Left ventricle myocardium inferior (tissue), 1 donor: Measurements from ENCODE around the gene ODC1. TPM values are rescaled to one million over a fixed set of nuclear protein-coding genes. Genes with fewer than 3 reads are reported as not detected.

Experiments
- DNase-seq: peaks from one replicate; pipeline ENCODE4 v3.0.0-alpha.2; 2020
- H3K27ac ChIP-seq: fragments of 200-600 bp; replicated peaks from 2 replicates; pipeline ENCODE4 v1.8.0; 2021
- H3K27me3 ChIP-seq: fragments of 200-600 bp; 2 replicates; pipeline ENCODE4 v1.8.0; 2021; ENCODE audit warnings: low read depth
- H3K36me3 ChIP-seq: fragments of 200-600 bp; 2 replicates; pipeline ENCODE4 v1.8.0; 2021
- H3K4me1 ChIP-seq: fragments of 200-600 bp; 2 replicates; pipeline ENCODE4 v1.8.0; 2021
- H3K4me3 ChIP-seq: fragments of 200-600 bp; 2 replicates; pipeline ENCODE4 v1.8.0; 2021; ENCODE audit warnings: mild to moderate bottlenecking, moderate library complexity
- H3K9me3 ChIP-seq: fragments of 200-600 bp; replicated peaks from 2 replicates; pipeline ENCODE4 v1.8.0; 2021
- intact Hi-C: fragments of 100-400 bp; cut with micrococcal nuclease; formaldehyde crosslinking; loops from one replicate; pipeline ENCODE4 v1.11.0; 2022
- total RNA-seq: library from RNA; stranded (reverse); fragmentation: NEBNext Ultra II Directional; extraction: Animal tissue kit (Norgen Biotek cat#: 25700); gene quantifications from one replicate; pipeline ENCODE4 v1.2.1, GENCODE V29; 2021
- TF ChIP-seq, protein P1 (sequence below): fragments of 200-600 bp; IDR thresholded peaks from 2 replicates; pipeline ENCODE4 v1.8.0; 2021; ENCODE audit warnings: antibody characterized with exemption, mild to moderate bottlenecking, borderline replicate concordance
- donor health status: DM: no; HTN: yes; CAD: no; lungs with severe emphysema.

Gene ODC1
- total RNA-seq, 1 donor from 2014 or later: 41.7 TPM

DNA sequence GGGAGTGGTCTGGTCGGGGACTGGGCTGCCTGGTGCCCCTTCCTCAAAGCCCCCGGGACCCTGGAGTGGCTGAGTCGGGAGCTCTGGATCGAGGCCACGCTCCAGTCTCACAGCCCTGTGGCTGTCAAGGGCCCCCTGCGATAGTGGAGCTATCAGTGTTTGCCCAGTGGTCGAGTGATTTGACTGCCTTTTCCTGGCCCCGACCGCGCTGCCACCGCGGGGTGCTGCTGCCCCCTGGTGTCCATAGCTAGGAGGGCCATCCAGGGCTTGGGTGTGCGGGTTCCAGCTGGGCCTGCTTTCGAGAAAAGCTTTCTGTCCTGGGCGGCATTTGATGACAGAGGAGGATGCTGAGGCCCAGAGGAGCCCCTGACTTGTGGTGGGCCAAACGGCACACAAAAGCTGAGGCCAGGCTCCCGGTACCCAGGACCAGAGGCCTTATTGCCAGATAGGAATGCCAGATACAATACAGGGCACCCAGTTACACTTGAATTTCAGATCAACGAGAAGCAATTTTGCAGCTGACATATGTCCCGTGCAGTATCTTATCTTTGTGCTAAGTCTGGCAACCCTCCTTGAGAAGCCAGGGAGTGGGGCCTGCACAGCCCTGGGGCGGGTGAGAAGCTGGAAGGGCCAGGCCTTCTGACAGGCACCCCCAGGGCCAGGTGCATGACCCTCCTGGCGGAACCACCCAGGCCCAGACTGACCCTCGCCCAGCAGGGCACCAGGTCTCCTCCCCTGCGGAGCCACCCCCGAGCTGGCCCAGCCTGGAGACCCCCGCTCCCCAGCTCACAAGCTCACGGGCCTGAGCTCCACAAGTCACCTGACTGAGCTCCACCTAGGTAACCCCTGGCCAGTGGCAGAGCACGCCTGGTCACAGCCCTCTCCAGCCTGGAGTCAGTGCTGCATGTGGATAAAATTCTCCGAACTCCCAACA lies 13.0 kb downstream of the ODC1 start:
- no peaks in the 10 kb centered on the region for H3K9me3 ChIP-seq
- peaks cover 18% of the 10 kb centered on the region for H3K4me1 ChIP-seq
- DNase-seq: peak; percentile 62
- H3K27me3 ChIP-seq: peaks cover 23% of the 10 kb centered on the region
- intact Hi-C loops: loop anchor here (5.0 kb wide), 1 partner anchor 308 kb away; no protein-coding TSS in a partner anchor
- no peak overlapping the region for H3K4me3 ChIP-seq
- H3K27ac ChIP-seq: no peak overlapping the region
- H3K36me3 ChIP-seq: peaks cover 5% of the 10 kb centered on the region
- TF ChIP-seq, protein P1, sequence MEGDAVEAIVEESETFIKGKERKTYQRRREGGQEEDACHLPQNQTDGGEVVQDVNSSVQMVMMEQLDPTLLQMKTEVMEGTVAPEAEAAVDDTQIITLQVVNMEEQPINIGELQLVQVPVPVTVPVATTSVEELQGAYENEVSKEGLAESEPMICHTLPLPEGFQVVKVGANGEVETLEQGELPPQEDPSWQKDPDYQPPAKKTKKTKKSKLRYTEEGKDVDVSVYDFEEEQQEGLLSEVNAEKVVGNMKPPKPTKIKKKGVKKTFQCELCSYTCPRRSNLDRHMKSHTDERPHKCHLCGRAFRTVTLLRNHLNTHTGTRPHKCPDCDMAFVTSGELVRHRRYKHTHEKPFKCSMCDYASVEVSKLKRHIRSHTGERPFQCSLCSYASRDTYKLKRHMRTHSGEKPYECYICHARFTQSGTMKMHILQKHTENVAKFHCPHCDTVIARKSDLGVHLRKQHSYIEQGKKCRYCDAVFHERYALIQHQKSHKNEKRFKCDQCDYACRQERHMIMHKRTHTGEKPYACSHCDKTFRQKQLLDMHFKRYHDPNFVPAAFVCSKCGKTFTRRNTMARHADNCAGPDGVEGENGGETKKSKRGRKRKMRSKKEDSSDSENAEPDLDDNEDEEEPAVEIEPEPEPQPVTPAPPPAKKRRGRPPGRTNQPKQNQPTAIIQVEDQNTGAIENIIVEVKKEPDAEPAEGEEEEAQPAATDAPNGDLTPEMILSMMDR: peak; percentile 97

DNA sequence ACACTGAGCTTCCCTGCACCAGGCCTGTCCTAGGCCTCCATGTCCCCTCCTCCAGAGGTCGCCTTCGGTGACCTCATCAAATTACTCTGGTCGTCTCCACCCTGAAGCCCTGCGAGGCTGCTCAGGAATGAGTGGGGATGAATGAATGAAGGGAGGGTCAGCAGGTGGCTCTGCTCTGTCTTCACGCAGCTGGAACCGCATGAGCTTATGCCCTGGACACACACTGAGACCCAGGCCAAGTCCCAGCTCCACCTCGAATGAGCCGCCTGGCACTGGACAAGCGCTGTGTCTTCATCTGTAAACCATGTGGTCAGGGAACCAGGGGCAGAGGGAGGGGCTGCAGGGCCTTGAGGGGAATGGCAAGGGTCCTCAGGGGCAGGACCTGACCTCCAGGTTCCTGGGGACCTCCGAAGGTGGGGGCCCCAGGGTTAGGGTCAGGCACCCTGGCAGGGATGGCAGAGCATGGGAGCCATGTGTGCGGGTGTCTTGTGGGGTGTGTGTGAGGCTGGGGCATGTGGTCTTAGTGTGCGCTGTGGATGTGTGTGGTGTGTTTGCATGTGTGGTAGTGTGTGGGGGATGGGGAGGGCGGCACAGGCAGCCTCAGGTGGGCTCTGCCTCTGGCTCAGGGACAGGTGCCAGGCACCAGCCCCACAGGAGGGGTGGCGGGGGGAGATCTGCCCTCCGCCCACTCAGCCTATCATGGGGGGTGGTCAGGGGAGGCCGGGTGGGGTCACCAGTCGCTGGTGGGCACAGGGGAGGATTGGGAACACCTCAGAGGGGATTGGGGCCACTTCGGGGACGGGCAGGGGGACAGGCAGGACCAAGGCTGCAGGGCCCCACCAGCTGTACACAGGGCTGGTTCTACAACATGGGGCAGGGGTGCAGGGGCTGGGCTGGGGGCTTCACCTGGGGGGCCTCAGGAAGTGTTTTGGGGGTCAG lies 13.9 kb downstream of the ODC1 start:
- Histone ChIP-seq H3K9me3 (no peaks in the 10 kb centered on the region), H3K27ac (no peak overlapping the region), H3K4me3 (no peak overlapping the region), H3K36me3 (no peaks in the 10 kb centered on the region), H3K4me1 (peaks cover 14% of the 10 kb centered on the region), H3K27me3 (peaks cover 23% of the 10 kb centered on the region)
- intact Hi-C loops: no loop called here
- TF ChIP-seq, protein P1: no peak
- no peak for DNase-seq

DNA sequence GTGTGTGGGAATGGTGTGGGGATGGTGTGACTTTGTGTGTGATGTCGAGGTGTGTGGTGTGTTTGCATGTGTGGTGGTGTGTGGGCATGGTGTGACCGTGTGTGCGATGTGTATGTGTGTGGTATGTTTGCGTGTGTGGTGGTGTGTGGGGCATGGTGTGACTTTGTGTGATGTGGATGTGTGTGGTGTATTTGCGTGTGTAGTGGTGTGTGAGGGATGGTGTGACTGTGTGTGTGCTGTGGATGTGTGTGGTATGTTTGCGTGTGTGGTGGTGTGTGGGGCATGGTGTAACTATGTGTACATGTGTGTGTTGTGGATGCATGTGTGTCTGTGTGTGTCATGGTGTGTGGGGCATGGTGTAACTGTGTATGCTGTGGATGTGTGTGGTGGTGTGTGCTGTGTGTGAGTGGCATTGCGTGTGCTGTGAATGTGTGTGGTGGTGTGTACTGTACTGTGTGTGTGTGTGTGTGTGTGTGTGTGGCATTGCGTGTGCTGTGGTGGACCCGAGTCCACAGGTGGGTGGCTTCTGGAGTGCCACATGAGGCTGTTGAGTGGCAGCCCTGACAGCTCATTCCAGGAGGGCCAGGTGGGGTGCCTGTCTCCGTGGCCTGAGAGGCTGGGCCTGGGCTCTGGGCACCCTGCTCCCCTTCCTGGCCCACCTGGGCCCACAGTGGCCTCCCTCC lies 14.7 kb downstream of the ODC1 start:
- intact Hi-C loops: no loop called here
- Histone ChIP-seq H3K27ac (no peak overlapping the region), H3K27me3 (peaks cover 23% of the 10 kb centered on the region), H3K4me1 (peaks cover 12% of the 10 kb centered on the region), H3K36me3 (no peaks in the 10 kb centered on the region), H3K4me3 (no peak overlapping the region), H3K9me3 (no peaks in the 10 kb centered on the region)
- no peak for DNase-seq
- TF ChIP-seq, protein P1: no peak

DNA sequence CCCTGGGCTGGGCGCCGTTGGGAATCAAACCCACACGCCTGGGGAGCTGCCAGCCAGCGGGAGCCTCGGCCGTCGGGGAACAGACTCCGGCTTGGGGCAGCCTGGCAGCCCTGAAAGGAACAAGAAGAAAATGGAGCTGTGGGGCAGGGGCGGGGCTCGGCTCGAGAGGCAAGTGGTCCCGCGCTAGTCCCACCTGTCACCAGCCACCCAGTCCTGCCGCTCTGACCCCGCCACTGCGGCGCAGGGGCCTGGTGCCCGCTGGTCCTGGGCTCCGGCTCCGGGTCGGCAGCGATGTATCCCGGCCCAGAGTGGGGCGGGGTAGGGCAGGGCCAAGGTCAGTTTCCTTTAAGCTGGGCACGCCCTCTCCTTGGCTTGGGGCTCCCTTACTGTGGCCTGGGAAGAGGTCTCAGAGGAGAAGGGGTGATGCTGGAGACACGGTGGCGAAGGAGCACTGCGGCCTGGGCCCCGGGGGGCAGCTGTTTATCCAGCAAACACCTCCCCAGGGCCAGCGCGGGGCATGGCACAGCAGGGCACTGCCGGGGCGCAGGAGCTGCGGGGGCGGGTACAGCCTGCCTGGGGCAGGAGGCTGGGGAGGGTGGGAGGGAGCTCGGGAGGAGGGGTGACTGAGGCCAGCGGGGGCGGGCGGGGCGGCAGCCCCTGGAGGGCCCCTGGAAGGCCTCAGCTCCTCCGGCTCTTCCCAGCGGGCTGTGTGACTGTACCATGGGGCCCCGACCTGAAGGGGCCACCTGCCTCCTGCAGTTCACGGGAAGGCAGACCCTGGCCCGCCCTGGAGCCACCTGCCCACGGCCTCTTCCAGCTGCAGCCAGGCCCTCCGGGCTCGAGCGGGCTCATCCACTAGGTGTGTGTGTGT lies 15.6 kb downstream of the ODC1 start:
- intact Hi-C loops: no loop called here
- peaks cover 5% of the 10 kb centered on the region for H3K36me3 ChIP-seq
- no peak for DNase-seq
- H3K27ac ChIP-seq: no peak overlapping the region
- H3K27me3 ChIP-seq: peaks cover 23% of the 10 kb centered on the region
- peak overlapping the region; percentile 43 for H3K4me3 ChIP-seq
- peaks cover 12% of the 10 kb centered on the region for H3K4me1 ChIP-seq
- TF ChIP-seq, protein P1: no peak
- H3K9me3 ChIP-seq: no peaks in the 10 kb centered on the region
